CD4-positive, alpha-beta T cell treated with Interferon alpha-2 for 1 hour (primary cell): ENCODE results near the gene RFX8.
"Not testable (repeated sequence)": the region's sequence is repeated elsewhere in the genome, so short reads cannot be mapped to it uniquely, and the experiment has no call there.

Experiments used
- DNase-seq, 2 donors: peaks; one replicate each; pipeline ENCODE4 v3.0.0-alpha.2; 2020 to 2022

The RFX8 gene

DNA sequence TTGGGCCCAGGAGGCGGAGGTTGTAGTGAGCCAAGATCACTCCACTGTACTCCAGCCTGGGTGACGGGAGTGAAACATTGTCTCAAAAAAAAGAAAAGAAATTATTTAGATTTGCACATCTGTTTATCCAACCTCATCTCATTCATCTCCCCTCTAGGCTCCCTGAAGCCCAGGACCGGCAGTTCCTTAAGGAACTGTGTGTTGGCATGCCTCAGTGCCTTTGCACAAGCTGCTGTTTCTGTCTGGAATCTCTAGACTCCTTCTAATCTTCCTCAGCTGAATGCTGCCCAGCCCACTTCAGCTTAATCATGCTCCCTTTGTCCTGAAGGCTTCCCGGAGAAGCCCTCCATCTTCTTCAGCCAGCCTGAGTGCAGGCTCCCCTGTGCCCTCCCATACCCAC lies 10.9 kb upstream of the RFX8 start:
- no peak for DNase-seq

DNA sequence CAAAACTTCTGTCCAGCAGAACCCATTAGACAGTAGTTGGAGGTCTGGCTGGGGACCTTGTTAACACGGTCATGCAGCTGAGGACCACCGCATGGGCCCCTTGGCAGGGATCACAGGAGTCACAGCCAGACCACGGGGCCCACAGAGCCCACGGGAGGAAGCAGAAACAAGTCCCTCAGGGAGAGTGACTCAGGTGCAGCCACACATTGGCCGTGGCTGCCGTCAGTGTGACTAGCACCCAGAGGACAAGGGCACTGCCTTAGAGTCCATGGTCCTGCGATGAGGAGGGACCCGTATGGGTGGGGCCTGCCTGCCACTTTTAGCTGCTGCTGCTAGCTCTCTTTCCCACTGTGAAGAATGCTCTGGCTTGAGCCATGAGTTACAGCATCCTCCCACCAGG lies 5.9 kb upstream of the RFX8 start:
- no peak for DNase-seq

DNA sequence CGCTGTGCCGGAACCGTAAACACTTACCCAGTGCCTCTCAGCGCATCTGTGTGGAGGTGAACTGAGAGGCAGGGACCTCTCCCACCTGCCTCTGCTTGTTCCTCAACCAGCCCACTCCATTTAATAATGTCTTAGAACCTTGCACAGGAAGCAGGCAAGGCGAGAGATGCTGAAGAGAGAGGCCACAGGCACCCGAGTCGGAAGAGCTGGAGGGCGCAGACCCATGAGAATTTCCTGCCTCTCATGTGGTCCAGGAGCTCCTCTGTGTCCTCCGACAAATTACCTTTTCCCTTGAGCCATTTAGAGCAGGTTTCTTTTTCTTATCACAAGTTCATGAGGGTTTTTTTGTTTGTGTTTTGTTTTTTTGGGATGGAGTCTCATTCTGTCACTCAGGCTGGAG lies 4.9 kb upstream of the RFX8 start:
- DNase-seq: no peak

DNA sequence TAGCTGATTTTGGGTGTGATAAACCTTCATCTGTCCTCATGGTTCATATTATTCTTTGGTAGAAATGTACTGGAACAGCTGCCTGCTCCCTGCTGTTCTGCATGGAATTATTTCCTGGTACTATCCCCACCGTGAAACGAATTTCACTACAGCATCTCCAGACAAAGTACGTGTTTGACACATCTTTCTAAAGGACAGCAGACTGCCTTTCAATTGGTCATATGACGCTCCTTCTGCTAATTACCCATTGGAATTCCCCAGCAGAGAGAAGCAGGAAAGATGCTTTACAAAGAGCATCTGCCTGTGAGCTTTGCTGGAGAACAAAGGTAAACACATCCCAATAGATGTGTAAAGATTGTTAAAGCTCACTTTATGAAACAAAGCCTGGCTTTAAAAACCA lies 4.4 kb upstream of the RFX8 start:
- no peak for DNase-seq

DNA sequence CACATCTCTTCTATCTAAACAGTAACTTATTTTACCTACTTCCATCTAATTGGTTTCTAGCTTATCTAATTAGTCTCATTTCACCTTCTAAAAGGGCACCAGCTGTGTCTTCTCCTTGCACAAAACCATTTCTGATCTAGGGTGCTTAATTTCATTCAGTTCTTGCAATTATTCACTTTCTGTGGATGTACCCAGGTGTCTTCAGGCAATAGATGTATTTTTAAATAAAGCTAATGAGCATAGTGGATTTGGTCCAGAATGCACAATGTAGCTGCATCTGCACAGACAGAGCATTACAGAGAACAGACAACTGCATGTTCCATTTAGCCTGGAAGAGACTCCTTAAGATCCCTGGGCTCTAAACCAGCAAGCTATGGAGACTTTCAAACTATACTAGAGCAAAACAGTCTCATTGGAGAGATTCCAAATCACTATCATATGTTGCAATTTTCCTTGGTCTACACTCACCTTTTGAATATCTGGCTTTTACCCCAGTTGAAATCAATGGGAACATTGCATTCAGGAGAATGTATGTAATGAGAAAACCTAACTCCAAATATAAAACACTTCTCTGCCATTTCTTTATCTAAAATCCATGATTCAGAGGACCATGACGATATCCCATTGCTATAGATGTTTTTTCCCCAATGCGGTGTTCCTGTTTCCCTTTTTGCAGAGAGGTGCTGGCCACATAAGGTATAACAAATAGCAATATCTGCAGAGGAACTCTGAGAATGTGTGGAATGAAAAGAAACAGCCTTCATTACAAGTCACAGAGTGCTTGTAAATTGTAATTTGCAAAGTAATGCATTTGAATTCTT lies 3.5 kb upstream of the RFX8 start:
- no peak for DNase-seq

DNA sequence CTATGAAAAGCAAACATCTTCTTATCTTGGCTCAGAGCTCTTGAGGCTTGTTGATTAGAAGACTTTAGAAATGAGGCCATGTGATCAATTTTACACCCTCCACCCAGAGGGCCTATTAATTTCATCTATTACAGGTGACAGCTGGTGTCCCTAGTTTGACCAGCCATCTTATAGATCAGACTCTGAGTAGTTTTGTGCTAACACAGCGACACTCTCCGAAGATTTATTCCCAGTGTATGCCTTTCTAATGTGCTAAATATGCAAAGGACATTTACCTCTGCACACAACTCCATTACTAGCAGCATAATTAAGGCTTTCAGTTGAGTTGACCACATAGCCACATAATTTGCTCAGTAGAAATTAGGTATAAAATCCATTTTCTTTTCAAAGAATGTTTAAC lies 2.6 kb upstream of the RFX8 start:
- DNase-seq: no peak

DNA sequence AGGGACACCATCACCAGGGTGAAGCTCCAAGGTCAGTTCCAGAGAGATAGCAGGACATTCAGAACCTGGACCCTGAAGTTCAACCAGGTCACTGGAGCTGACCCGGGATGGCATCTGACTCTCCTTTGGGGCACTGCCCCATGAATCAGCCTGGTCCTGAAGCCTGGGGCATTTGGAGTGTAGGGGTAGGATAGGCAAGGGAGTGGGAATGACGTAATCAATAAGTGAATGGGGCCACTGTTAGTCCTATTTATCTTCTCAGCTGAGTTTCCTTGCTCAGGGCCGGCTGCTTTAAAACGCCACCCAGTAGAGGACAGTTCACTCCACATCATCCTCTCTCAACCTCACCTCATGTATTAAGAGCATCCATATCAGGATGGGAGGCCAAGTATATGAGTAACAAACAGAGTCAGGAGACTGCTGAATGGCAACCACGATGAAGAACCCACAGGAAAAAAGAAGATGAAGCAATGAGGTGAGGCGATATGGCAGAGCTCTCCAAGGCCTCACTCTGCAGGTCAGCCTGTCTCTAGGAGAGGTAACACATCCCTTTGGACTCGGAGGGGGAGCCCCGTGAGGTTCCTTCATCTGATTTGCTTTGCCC lies 1.8 kb upstream of the RFX8 start:
- DNase-seq: no peak

DNA sequence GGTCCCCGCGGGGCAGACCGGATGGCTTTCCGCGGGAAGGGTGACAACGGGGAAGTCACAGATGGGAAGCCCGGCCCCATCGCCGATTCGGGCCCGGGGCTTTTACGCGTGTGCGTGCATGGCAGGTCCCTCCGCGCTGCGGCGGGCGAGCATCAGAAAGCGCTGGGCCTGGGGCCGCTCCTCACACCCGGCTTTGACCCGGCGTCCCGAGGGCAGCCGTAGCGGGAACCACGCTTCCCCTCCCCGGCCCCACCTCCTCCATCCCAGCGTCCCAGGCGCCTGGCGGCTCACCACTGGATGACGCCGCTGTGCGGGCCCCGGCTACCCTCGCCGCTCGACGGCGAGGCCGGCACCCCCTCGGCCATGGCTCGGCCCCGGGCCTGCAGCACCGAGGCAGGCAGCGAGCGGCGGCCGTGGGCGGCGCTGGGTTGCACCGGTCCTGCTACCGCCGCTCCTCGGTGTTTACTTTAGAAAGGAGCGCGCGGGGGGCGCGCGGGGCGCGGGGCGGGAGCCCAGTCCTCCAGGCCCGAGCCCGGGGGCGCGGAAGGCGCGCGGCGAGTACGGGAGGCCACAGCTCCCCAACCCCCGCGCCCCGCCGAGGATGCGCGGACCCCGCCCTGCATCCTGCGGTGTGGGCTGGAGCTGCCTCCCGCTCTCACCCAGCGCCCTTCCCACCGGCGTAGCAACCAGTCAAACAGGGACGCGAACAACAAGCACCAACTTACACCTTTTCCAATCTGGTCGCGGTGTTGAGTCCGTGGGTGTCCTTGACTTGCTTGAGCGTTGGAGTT lies 806 bp downstream of the RFX8 start:
- peak; percentile 2 to 28 for DNase-seq

DNA sequence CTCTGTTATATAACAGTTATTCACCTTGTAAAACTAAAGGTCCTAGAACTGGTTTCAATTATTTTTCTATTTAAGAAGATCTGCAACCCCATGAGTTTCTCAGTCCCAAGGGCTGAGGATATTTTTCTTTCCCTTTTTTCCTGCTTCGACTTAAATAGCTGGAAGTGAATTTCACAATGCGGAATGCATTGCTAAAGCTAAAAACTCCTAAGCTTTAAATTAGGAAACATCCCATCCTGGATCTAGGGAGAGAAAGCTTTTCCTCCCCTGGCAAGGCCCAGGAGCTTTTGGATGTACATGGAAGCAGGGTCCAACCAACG lies 1.4 kb downstream of the RFX8 start:
- no peak for DNase-seq

DNA sequence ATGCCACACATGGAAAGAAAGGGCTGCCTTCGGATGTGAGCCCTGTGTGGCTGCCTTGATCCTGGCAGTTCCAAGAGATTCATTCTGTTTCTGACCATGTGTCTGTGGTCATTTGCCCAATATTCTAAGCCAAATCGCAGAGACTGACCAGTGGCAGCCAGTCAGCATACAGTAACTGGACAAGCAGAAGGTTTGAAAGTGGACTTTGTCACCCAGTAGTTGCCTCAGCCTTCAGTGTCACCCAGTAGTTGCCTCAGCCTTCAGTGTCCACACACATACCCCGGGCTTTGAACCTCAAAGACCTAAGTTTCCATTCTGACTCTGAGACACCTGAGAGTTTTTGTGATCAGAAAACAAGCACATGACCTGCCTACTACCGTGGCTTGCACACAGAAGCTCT lies 5.0 kb downstream of the RFX8 start:
- no peak for DNase-seq

DNA sequence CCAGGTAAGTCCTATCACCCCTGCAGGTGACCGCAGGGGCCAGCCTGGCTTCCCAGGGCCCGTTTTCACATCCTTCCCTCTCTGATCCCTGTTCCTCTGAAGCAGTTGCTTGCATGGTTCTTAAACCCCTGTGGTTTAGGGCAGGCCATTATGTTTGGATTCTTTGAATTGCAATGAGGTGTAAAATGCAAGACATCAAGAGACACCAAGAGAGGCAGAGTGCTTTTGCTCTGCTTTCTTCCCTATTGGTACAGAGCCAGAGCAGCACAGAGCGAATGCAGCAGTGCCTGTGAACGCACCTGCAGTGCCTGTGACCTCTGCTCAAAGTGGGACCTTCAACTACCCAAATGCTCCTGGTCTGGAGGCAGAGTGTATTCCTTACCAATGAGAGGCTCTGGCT lies 7.6 kb downstream of the RFX8 start:
- no peak for DNase-seq

DNA sequence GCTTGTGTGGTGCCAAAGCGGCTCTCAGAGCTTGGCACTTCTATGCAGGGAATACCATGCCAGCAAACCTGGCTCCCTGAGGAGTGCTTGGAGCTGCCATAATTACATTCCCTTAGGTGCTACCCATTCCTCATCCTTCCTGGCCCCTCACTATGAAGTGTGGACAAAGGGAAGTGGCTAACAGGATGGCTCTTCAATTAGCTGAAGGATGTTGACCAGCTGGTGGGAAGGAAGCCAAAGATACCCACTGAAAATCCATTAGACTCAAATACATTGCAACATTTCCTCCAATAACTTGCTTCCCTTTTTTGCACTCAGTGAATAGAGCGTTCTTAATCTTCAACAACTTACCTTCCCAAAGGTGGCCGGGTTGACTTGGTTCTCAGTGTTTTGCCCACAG lies 8.5 kb downstream of the RFX8 start:
- no peak for DNase-seq

DNA sequence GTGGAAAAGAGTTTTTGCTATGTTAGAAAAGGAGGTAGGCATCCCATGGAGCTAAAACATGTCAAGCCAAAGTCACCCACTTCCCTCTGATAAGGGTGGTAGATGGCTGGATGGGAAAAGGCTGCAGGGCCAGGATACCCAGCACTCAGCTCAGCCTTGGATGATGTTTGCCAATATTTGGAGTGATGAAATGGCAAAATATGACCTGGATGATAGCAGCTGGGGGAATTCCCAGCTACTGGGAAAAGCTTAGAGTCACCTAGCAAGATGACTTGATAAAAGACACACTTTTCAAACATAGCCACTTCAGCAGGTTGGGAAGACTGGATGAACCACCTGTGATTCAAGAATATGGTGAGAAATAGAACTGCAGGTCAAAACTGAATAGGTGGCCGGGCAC lies 10.1 kb downstream of the RFX8 start:
- no peak for DNase-seq

DNA sequence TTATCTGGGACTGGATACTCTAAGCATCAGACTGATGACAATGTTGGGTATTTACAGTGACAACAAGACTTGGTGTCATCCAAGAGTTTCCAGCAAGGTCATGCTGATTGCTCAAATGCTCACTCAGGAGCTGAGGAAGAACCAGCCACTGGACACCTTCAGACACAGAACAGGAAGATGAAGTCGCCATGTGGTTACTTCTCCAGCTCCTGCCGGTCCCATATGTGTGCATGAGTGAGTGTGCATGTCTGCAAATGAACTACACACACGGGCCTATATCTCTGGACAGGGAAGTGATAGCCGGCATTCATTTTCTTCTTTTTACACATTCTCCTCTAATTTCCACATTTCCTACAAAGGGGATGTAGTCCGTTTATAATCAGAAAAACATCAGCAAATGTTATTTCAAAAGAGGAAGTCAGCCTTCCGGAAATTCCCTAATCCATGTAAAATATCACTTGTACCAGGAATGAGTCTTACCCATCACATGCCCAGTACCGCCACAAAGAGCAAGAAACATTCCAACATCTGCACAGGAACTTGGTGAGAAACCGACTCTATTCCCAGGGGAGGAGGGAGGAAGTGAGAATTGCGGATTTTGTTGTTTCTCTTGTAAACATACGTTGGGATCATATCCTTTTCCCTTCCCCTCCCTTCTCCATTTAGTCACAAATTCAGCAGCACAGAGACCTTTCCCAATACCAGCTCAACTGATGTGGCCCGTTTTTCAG lies 10.8 kb downstream of the RFX8 start:
- peak in 1 of 2 donors; percentile 41 for DNase-seq

DNA sequence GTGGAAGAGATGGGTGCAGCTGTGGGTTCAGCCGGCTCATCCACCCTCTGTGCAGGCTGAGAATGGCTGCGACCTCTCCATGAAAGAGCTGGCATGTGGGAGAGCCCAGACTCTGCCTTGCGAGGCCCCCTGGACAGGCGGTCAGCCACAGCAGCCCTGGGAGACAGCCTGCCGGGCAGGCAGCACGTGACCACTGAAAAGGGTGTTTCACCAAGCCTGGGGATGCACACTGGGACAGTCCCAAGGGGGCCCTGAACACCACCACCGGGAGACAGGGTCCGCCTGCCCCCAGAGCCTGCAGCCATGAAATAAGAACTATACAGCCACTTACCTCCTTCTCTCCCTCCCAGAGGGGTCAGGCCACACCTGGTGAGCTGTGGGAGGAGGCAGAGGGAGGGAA lies 11.5 kb downstream of the RFX8 start:
- no peak for DNase-seq

DNA sequence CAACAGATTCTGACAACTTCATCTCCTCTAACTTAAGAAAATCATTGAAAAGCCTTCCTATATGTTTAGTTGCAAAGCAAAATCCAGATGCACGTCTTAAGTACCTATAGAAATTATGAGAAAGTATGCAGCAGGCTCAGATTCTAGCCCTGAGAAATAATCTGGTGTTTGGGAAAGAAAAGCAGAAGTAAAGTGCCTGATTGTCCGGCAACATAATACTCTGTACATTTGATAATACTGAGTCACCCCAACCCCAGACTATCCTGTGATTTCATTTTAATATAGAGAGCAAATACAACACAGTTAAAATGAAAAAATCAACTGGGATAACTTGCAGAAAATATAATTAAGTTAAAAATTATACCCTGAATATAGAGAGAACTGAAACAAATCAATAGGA lies 13.5 kb downstream of the RFX8 start:
- DNase-seq: no peak

DNA sequence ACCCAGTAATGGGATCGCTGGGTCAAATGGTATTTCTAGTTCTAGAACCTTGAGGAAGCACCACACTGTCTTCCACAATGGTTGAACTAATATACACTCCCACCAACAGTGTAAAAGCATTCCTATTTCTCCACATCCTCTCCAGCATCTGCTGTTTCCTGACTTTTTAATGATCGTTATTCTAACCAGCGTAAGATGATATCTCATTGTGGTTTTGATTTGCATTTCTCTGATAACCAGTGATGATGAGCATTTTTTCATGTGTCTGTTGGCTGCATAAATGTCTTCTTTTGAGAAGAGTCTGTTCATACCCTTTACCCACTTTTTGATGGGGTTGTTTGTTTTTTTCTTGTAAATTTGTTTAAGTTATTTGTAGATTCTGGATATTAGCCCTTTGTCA lies 20.5 kb downstream of the RFX8 start:
- not testable (repeated sequence) for DNase-seq

DNA sequence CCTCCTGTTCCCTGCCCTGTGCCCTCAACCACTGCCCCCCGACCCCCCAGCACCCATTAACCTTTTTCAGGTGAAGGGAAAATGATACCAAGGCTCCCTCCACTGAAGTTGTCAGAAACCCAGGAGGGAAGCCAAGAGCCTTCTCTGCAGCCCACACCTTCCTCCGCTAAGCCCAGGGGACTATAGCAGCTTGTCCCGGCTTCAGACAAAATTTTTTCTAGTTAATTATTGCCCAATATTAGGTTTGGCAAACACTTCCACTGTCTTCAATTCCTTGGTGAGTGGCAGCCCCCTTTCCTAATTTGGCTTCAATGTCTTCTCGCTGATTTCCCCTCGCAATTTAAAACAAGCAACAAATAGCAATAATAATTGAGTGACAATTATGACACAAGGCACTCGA lies 23.9 kb downstream of the RFX8 start:
- DNase-seq: no peak

DNA sequence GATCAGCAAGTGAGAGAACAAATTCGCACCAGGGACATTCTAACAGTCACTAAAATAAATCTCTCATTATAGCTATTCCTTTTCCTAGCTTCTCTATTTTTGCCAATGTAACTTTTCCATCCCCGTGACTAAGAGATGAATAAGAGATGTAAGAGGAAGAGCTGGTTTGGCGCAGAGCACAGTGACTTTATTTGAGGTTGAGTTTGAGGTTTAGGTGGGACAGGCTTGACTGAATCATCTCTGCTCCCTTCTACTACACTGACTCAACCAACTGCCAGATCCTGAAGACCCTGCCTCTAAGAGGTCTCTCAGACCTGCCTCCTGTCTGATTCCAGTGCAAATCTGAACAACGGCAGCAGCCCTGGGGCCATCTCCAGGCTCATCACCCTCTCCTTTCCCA lies 28.0 kb downstream of the RFX8 start:
- peak in 1 of 2 donors; percentile 8 for DNase-seq

DNA sequence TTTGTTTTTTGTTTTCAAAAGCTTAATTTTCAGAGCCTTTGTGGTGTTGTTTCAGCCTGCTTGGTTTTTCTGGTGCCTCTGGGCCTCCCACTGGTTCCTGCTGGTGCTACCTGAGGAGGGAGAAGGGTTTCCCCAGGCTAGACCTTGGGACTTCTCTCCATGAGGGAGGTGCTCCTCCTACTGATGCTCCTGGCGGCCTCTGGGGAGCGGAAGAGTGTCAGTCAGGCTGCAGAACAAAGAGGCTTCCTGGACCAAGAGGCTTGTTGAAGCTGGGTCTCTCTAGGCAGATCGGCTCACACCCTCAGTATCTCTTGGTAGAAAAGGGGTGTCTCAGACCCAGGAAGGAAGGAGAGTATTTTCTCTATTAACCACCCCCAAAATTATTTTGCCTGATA lies 32.2 kb downstream of the RFX8 start:
- DNase-seq: no peak

DNA sequence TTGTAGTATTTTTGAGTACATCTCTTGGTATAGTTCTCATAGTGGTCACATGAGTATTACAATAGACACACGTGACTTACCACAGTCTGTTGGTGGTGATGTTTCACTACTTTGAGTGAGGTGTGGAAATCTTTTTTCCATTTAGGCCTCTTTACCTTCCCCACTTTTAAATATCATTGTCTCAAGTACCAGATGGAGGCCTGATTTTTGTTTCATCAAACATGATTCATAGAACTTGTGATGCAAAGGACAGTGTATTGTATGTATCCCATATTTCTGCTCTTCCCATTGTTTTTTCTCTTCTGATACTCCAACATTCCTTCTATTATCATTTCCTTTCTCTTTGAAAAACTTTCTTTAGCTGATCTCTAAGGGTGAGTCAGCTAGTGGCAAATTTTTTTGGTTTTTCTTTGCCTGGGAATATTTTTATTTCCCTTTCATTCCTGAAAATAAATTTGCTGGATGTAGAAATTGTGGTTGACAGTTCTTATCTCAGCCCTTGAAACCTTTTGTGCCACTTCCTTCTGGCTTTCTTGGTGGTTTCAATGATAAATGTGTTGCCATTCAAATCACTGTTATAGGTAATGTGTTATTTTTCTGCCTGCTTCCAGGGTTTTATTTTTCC lies 32.8 kb downstream of the RFX8 start:
- no peak for DNase-seq

DNA sequence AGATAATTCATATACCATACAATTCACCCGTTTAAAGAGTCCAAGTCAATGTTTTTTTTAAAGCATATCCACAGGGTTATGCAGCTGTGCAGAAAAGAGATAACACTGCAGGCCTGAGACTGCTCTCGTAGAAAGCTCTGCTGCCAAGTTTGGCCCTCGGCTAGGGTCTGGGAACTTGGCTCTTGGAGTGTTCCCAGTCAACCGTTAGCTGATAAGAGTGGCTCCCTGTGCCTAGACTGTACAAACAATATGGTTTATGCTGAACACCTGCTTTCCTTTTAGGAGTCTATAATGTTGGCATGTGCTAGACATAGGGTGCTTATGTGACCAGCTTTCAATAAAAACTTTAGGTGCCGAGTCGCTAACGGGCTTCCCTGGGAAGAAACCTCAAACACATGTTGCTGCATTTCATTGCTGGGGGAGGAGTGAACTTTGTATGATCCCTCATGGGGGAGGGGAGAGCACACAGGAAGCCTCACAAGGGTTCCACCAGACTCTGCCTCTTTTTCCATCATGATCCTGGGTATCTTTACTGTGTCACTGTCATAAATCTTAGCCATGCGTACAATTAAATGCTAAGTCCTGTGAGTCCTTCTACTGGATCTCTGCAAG lies 34.7 kb downstream of the RFX8 start:
- DNase-seq: no peak

DNA sequence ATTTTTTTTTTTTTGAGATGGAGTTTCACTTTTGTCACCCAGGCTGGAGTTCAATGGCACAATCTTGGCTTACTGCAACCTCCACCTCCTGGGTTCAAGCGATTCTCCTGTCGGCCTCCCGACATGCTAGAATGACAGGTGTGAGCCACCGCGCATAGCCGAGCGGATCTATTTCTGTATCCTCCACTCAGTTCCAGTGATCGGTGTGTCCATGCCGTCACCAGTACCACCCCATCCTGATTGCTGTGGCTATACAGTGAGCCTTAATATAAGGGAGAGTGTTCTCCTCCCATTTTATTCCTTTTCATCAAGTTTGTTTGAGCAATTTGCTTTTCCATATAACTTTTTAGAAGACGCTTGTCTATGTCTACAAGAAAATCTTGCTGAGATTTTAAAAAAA lies 35.2 kb downstream of the RFX8 start:
- DNase-seq: no peak
